Measurements from ENCODE around the gene TBX15.

TBX15 gene

GRCh38 chr1:118990513-118991152, 2.5 kb upstream of the TBX15 start:
- H3K4me3 ChIP-seq (ENCODE audit: low read depth, low read length) = no peak overlapping the region

DNA sequence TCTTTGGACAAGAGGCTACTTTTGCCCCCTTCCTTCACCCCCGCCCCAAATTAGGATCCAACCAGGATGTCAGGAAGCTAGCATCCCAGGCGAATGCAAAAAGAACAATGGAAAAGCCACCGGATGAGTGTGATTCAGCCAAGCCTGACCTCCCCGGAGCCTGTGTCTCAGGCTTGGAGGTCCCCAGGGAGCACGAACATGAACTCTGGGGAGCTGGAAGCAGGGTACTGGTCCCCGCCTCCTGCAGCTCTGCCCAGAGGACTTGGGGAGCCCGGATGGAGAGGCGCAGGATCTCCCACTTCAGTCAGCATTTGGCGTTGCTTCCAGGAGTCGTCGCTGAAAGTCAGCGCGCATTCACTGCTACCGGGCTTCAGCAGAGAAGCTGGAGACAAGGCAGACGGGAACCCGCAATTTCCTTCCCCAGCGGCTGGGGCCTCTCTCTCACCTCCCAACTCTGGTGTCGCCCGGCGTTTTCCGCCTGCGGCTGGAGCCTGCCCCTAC, 1.8 kb upstream of the TBX15 start:
- DNase-seq (ENCODE audit: low read depth) = no peak
- TF ChIP-seq, protein P1, sequence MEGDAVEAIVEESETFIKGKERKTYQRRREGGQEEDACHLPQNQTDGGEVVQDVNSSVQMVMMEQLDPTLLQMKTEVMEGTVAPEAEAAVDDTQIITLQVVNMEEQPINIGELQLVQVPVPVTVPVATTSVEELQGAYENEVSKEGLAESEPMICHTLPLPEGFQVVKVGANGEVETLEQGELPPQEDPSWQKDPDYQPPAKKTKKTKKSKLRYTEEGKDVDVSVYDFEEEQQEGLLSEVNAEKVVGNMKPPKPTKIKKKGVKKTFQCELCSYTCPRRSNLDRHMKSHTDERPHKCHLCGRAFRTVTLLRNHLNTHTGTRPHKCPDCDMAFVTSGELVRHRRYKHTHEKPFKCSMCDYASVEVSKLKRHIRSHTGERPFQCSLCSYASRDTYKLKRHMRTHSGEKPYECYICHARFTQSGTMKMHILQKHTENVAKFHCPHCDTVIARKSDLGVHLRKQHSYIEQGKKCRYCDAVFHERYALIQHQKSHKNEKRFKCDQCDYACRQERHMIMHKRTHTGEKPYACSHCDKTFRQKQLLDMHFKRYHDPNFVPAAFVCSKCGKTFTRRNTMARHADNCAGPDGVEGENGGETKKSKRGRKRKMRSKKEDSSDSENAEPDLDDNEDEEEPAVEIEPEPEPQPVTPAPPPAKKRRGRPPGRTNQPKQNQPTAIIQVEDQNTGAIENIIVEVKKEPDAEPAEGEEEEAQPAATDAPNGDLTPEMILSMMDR (IDR thresholded peaks at IDR 0.05; ENCODE audit: control insufficient read depth, extremely low read depth, insufficient read depth) = no peak
- H3K4me3 ChIP-seq (ENCODE audit: low read depth, low read length) = no peak overlapping the region

More at GRCh38 chr1:118990513-118991152, 2.5 kb upstream of the TBX15 start:
- TF ChIP-seq, protein P1 (IDR thresholded peaks at IDR 0.05; ENCODE audit: control insufficient read depth, extremely low read depth, insufficient read depth) = no peak
- DNase-seq (ENCODE audit: low read depth) = no peak

GRCh38 chr1:118989006-118989815, 1.1 kb upstream of the TBX15 start:
- H3K4me3 ChIP-seq (ENCODE audit: low read depth, low read length) = no peak overlapping the region
- TF ChIP-seq, protein P1 (IDR thresholded peaks at IDR 0.05; ENCODE audit: control insufficient read depth, extremely low read depth, insufficient read depth) = no peak
- DNase-seq (ENCODE audit: low read depth) = no peak

GRCh38 chr1:118987468-118988185, 516 bp downstream of the TBX15 start:
- TF ChIP-seq, protein P1 (IDR thresholded peaks at IDR 0.05; ENCODE audit: control insufficient read depth, extremely low read depth, insufficient read depth) = no peak
- no peak overlapping the region for H3K4me3 ChIP-seq (ENCODE audit: low read depth, low read length)

DNA sequence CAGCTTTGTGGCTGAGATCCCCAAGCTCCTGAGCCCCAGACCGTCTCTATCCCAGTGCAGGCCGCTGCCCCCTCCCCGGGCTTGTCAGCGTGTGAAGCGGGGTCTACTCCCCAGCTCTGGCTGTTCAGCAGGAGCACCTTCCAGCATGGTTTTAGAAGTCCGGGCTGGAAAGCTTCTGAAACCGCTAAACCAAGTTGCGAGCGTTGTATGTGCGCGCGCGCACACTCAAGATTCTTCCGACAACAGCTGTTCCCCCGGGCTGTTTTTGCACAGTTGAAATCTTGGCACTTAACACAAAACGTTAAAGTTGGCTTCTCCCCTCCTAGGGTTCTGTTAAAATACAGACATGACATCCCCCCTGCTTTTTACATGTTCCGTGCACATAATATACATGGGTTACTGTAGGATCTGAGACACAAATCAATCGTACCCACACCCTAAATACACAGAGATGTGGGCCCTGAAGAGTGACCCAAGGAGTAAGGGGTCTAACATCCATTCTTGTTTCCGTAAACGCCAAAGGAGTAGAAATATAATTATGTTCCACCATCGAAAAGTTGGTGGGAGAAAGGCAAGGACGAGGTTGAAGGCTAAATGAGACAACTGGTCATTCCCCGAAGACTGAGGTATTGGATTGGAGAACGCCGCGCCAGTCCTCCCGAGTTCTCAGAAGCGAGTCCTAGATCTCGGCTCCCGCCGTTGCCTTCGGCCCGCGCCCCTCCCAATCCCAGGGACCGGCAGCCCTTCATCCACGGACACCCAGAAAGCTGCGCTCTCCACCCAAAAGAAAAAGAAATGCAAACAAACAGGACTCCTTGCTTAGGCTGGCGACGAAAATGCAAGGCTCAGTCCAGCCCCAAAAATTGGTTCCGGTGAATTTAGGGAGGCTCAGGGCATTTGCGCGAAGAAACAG, 1.3 kb downstream of the TBX15 start:
- no peak for DNase-seq (ENCODE audit: low read depth)

More at GRCh38 chr1:118987468-118988185, 516 bp downstream of the TBX15 start:
- DNase-seq (ENCODE audit: low read depth) = no peak

More for the DNA sequence above, 1.3 kb downstream of the TBX15 start:
- no peak overlapping the region for H3K4me3 ChIP-seq (ENCODE audit: low read depth, low read length)
- TF ChIP-seq, protein P1 (IDR thresholded peaks at IDR 0.05; ENCODE audit: control insufficient read depth, extremely low read depth, insufficient read depth) = no peak
